SK-N-SH (cell line): ENCODE data around the gene ERBB2. TPM values are rescaled to one million over a fixed set of nuclear protein-coding genes. Genes with fewer than 3 reads are reported as not detected.

Experiments
- CTCF ChIA-PET: fragments of 300-600, 350-600 bp; formaldehyde crosslinking; extraction: SDS; loops from one replicate; lab custom pipeline; 2021; lab: Yijun Ruan, JAX
- POLR2A ChIA-PET: fragments of 350-600 bp; sonication (Branson Sonifier 250); formaldehyde crosslinking; extraction: SDS; loops from one replicate; lab custom pipeline; 2020; ENCODE audit warnings: antibody characterized with exemption, inconsistent platforms; lab: Yijun Ruan, JAX
- DNase-seq: peaks from one replicate; pipeline ENCODE4 v3.0.0; 2012
- H2AFZ ChIP-seq: fragments of 200-600 bp; sonication (generic); 2 replicates; pipeline ENCODE4 v1.8.1; 2016; ENCODE audit warnings: antibody characterized with exemption, mild to moderate bottlenecking, low read depth
- H3F3A ChIP-seq: fragments of 200-600 bp; sonication (generic); replicated peaks from 2 replicates; pipeline ENCODE3; 2016; ENCODE audit warnings: antibody characterized with exemption, mild to moderate bottlenecking; ENCODE audit not compliant: insufficient read depth
- H3K27ac ChIP-seq, 2 experiments: fragments of 200-500 bp in 1 of 2; fragments of 200-600 bp in 1 of 2; sonication (Bioruptor generic) in 1 of 2; sonication (generic), shearing (Covaris generic) in 1 of 2; 2 replicates each; pipeline versions ENCODE4 v1.5.1 to v1.6.1; 2014 to 2016; ENCODE audit warnings: low read depth in 2 of 2, inconsistent platforms in 1 of 2, low read length in 1 of 2, mild to moderate bottlenecking in 1 of 2, mixed read lengths in 1 of 2
- H3K27me3 ChIP-seq: fragments of 200-600 bp; sonication (generic), shearing (Covaris generic); 2 replicates; pipeline ENCODE4 v1.6.1; 2016; ENCODE audit warnings: mixed run types; ENCODE audit not compliant: insufficient read depth
- H3K36me3 ChIP-seq, 2 experiments: fragments of 200-500 bp in 1 of 2; fragments of 200-600 bp in 1 of 2; sonication (Bioruptor generic) in 1 of 2; sonication (generic) in 1 of 2; replicated peaks in 1 of 2; 2 replicates each; pipeline versions ENCODE3 to v1.5.1; 2014 to 2016; ENCODE audit warnings: low read length in 1 of 2, mild to moderate bottlenecking in 1 of 2; ENCODE audit not compliant: insufficient read depth in 2 of 2, control insufficient read depth in 1 of 2
- H3K4me1 ChIP-seq, 2 experiments: fragments of 200-500 bp in 1 of 2; fragments of 200-600 bp in 1 of 2; sonication (Bioruptor generic) in 1 of 2; sonication (generic), shearing (Covaris generic) in 1 of 2; 2 replicates each; pipeline versions ENCODE4 v1.5.1 to v1.6.1; 2014 to 2016; ENCODE audit warnings: low read depth in 1 of 2, low read length in 1 of 2, mixed run types in 1 of 2; ENCODE audit not compliant: insufficient read depth in 2 of 2, control insufficient read depth in 1 of 2
- H3K4me2 ChIP-seq: fragments of 200-600 bp; sonication (generic), shearing (Covaris generic); 2 replicates; pipeline ENCODE4 v1.6.1; 2017; ENCODE audit warnings: mixed run types
- H3K4me3 ChIP-seq, 2 experiments: fragments of 200-500 bp in 1 of 2; fragments of 200-600 bp in 1 of 2; sonication (Bioruptor generic) in 1 of 2; sonication (generic), shearing (Covaris generic) in 1 of 2; 2 replicates each; pipeline versions ENCODE4 v1.5.1 to v1.8.1; 2014 to 2016; ENCODE audit warnings: low read depth in 2 of 2, inconsistent platforms in 1 of 2, low read length in 1 of 2, mild to moderate bottlenecking in 1 of 2, mixed read lengths in 1 of 2, moderate library complexity in 1 of 2
- H3K79me2 ChIP-seq: fragments of 200-600 bp; sonication (generic); 2 replicates; pipeline ENCODE4 v1.8.1; 2017; ENCODE audit warnings: mild to moderate bottlenecking; ENCODE audit not compliant: insufficient read depth
- H3K9ac ChIP-seq: fragments of 200-600 bp; sonication (generic); 2 replicates; pipeline ENCODE4 v1.6.1; 2017; ENCODE audit warnings: mixed run types
- H3K9me2 ChIP-seq: fragments of 200-600 bp; sonication (generic); 2 replicates; pipeline ENCODE4 v1.6.1; 2017; ENCODE audit warnings: mixed run types
- H3K9me3 ChIP-seq: fragments of 200-600 bp; sonication (generic); 2 replicates; pipeline ENCODE4 v1.6.1; 2017; ENCODE audit warnings: mixed run types, mild to moderate bottlenecking, moderate library complexity
- H4K20me1 ChIP-seq: fragments of 200-600 bp; sonication (generic); 2 replicates; pipeline ENCODE4 v1.6.1; 2017; ENCODE audit warnings: mild to moderate bottlenecking, mixed run types; ENCODE audit not compliant: insufficient read depth
- CTCF ChIP-seq: fragments of 200-600 bp; sonication (generic); IDR thresholded peaks from 2 replicates; pipeline ENCODE4 v1.6.1; 2017; ENCODE audit warnings: antibody characterized with exemption, mild to moderate bottlenecking, moderate library complexity
- ELF1 ChIP-seq: IDR thresholded peaks from 2 replicates; pipeline ENCODE4 v1.4.0; 2012
- EP300 ChIP-seq, 2 experiments: IDR thresholded peaks; 2 replicates each; pipeline versions ENCODE4 v1.4.0 to v1.6.1; 2012; ENCODE audit warnings: borderline replicate concordance in 1 of 2, low read depth in 1 of 2, low read length in 1 of 2
- FOXJ3 ChIP-seq: sonication (generic); formaldehyde crosslinking; IDR thresholded peaks from 2 replicates; pipeline ENCODE4 v1.5.1; 2020; ENCODE audit warnings: mild to moderate bottlenecking, missing genetic modification reagents
- FOXM1 ChIP-seq: IDR thresholded peaks from 2 replicates; pipeline ENCODE4 v1.4.0; 2012; ENCODE audit warnings: low read depth, mild to moderate bottlenecking
- GATA2 ChIP-seq: sonication (generic); formaldehyde crosslinking; IDR thresholded peaks from 2 replicates; pipeline ENCODE4 v1.5.0; 2020; ENCODE audit warnings: mild to moderate bottlenecking, missing genetic modification reagents
- JUND ChIP-seq: IDR thresholded peaks from 2 replicates; pipeline ENCODE4 v1.4.0; 2012
- MAX ChIP-seq: IDR thresholded peaks from 2 replicates; pipeline ENCODE4 v1.4.0; 2012; ENCODE audit warnings: low read depth
- POLR2AphosphoS5 ChIP-seq: IDR thresholded peaks from 2 replicates; pipeline ENCODE4 v1.6.1; 2012; ENCODE audit warnings: low read depth, low read length
- RXRA ChIP-seq: IDR thresholded peaks from 2 replicates; pipeline ENCODE4 v1.4.0; 2012; ENCODE audit warnings: low read depth, mild to moderate bottlenecking, borderline replicate concordance
- SMC3 ChIP-seq: IDR thresholded peaks from 2 replicates; pipeline ENCODE4 v1.6.1; 2012; ENCODE audit warnings: low read depth, low read length, improper control_type of control experiment
- TAF1 ChIP-seq: IDR thresholded peaks from 2 replicates; pipeline ENCODE4 v1.6.1; 2012; ENCODE audit warnings: low read depth, mild to moderate bottlenecking, low read length, moderate library complexity, borderline replicate concordance
- TEAD4 ChIP-seq: IDR thresholded peaks from 2 replicates; pipeline ENCODE4 v1.4.0; 2012; ENCODE audit warnings: mild to moderate bottlenecking, borderline replicate concordance; ENCODE audit not compliant: insufficient read depth
- YY1 ChIP-seq: IDR thresholded peaks from 2 replicates; pipeline ENCODE4 v1.4.0; 2012; ENCODE audit warnings: low read depth, mild to moderate bottlenecking
- ZBTB33 ChIP-seq: IDR thresholded peaks from 2 replicates; pipeline ENCODE4 v1.4.0; 2012; ENCODE audit warnings: low read depth, borderline replicate concordance
- WGBS: methylation state at CpG from one replicate; pipeline ENCODE4 v1.1.6; 2017; ENCODE audit warnings: low lambda C conversion rate; 5-methylcytosine and 5-hydroxymethylcytosine counted together
- polyA plus RNA-seq, 3 experiments: library from polyadenylated mRNA; depleted of rRNA; stranded (reverse); fragments of >200 nt; gene quantifications; 2 replicates each; pipeline ENCODE4 v1.2.3, GENCODE V29; 2012
- TF ChIP-seq, protein P1 (sequence below): IDR thresholded peaks from 2 replicates; pipeline ENCODE4 v1.6.1; 2012; ENCODE audit warnings: mild to moderate bottlenecking, low read depth, low read length, moderate library complexity
- TF ChIP-seq, protein P2 (sequence below): IDR thresholded peaks from 2 replicates; pipeline ENCODE4; 2012
- TF ChIP-seq, protein P3 (sequence below): fragments of 150-350 bp; IDR thresholded peaks from 2 replicates; pipeline ENCODE4 v1.6.1; 2016; ENCODE audit warnings: mild to moderate bottlenecking, low read depth, low read length

Gene ERBB2
- polyA plus RNA-seq, 1 of the 3 experiments (the other 2 are of a cell fraction): 1.9 TPM

DNA sequence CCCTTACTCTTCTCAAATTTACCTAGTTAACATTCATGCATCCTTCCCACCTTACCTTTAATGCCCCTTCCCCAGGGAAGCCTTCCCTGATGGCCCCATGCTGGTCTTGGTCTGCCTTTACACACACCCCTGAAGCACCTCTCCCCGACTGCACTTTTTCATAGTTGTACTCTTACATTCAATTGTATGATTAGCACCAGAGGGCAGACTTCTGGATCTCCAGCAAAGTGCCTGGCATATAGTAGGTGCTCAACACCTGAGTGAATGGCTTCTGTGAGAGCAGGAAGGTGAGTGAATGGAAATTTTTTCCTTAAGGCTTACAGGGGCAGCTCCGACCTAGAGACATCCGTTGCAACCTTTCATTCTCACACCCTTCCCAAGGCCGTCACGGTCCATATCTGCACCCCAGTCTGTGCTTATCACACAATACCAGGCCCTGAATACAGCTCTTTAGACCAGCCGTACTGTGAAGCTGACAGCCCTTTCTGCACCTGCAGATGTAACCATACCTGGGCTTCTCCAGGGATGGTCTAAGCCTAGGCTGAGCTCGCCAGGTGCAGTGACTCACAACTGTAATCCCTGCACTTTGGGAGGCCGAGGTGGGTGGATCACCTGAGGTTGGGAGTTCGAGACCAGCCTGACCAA, 16.4 kb upstream of the ERBB2 start (continued):
- TF ChIP-seq CTCF (no peak), ELF1 (no peak), TEAD4 (no peak)

- H3K79me2 ChIP-seq: no peaks in the 10 kb centered on the region
- H3K9ac ChIP-seq: no peak overlapping the region
- H3F3A ChIP-seq: peaks cover 15% of the 10 kb centered on the region
- no peaks in the 10 kb centered on the region for H3K9me2 ChIP-seq
- H3K9me3 ChIP-seq: no peaks in the 10 kb centered on the region
- no peak overlapping the region for H3K4me2 ChIP-seq
- no peak overlapping the region for H2AFZ ChIP-seq
- POLR2A ChIA-PET: no interaction called here
- H3K27ac ChIP-seq: no peak overlapping the region
- H4K20me1 ChIP-seq: no peaks in the 10 kb centered on the region
- H3K4me1 ChIP-seq: peaks cover 0 to 13% of the 10 kb centered on the region in 2 experiments; a peak in 2 of 4 replicates
- TF ChIP-seq MAX (no peak), SMC3 (no peak), POLR2AphosphoS5 (no peak), FOXM1 (no peak), JUND (no peak), YY1 (no peak), EP300 (IDR thresholded peaks at IDR 0.05; ENCODE audit: borderline replicate concordance in 1 of 2, low read depth in 1 of 2, low read length in 1 of 2) (no peak), TAF1 (no peak), ZBTB33 (no peak), RXRA (no peak), ELF1 (no peak), GATA2 (CRISPR knock-in tag) (no peak), FOXJ3 (CRISPR knock-in tag) (no peak)
- TF ChIP-seq, protein P1, sequence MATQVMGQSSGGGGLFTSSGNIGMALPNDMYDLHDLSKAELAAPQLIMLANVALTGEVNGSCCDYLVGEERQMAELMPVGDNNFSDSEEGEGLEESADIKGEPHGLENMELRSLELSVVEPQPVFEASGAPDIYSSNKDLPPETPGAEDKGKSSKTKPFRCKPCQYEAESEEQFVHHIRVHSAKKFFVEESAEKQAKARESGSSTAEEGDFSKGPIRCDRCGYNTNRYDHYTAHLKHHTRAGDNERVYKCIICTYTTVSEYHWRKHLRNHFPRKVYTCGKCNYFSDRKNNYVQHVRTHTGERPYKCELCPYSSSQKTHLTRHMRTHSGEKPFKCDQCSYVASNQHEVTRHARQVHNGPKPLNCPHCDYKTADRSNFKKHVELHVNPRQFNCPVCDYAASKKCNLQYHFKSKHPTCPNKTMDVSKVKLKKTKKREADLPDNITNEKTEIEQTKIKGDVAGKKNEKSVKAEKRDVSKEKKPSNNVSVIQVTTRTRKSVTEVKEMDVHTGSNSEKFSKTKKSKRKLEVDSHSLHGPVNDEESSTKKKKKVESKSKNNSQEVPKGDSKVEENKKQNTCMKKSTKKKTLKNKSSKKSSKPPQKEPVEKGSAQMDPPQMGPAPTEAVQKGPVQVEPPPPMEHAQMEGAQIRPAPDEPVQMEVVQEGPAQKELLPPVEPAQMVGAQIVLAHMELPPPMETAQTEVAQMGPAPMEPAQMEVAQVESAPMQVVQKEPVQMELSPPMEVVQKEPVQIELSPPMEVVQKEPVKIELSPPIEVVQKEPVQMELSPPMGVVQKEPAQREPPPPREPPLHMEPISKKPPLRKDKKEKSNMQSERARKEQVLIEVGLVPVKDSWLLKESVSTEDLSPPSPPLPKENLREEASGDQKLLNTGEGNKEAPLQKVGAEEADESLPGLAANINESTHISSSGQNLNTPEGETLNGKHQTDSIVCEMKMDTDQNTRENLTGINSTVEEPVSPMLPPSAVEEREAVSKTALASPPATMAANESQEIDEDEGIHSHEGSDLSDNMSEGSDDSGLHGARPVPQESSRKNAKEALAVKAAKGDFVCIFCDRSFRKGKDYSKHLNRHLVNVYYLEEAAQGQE: no peak
- TF ChIP-seq, protein P2, sequence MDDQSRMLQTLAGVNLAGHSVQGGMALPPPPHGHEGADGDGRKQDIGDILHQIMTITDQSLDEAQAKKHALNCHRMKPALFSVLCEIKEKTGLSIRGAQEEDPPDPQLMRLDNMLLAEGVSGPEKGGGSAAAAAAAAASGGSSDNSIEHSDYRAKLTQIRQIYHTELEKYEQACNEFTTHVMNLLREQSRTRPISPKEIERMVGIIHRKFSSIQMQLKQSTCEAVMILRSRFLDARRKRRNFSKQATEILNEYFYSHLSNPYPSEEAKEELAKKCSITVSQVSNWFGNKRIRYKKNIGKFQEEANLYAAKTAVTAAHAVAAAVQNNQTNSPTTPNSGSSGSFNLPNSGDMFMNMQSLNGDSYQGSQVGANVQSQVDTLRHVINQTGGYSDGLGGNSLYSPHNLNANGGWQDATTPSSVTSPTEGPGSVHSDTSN: no peak
- TF ChIP-seq, protein P3, sequence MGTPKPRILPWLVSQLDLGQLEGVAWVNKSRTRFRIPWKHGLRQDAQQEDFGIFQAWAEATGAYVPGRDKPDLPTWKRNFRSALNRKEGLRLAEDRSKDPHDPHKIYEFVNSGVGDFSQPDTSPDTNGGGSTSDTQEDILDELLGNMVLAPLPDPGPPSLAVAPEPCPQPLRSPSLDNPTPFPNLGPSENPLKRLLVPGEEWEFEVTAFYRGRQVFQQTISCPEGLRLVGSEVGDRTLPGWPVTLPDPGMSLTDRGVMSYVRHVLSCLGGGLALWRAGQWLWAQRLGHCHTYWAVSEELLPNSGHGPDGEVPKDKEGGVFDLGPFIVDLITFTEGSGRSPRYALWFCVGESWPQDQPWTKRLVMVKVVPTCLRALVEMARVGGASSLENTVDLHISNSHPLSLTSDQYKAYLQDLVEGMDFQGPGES: no peak
- TF ChIP-seq, all 33 proteins: peak for 0
- DNase-seq: no peak
- Histone ChIP-seq H3K36me3 (no peaks in the 10 kb centered on the region), H3K4me3 (no peak overlapping the region), H3K27me3 (no peaks in the 10 kb centered on the region)
- WGBS: 89% methylated on average over 12 of the region's 12 CpGs
- CTCF ChIA-PET: interaction anchor here (1.2 to 2.6 kb wide), 3 partner anchors 29 to 63 kb away, joined by 3 to 15 read pairs (median 5); no protein-coding TSS in a partner anchor
Measured at GRCh38 chr17:39684369-39685192, 15.3 kb upstream of the ERBB2 start.
